Vagina (tissue), 2 donors: ENCODE measurements around the gene MAGED1.

Experiments
- POLR2AphosphoS5 ChIP-seq, 2 donors: sonication (generic); formaldehyde crosslinking; IDR thresholded peaks; one replicate each; pipeline ENCODE4 v1.9.0; 2017; ENCODE audit warnings: antibody characterized with exemption in 2 of 2, mild to moderate bottlenecking in 2 of 2, low read depth in 1 of 2; ENCODE audit not compliant: insufficient read depth in 1 of 2
- TF ChIP-seq, protein P1 (sequence below), 3 experiments: fragments of 450-650 bp in 2 of 3; fragments of 200-600 bp in 1 of 3; sonication (generic) in 1 of 3; IDR thresholded peaks; one replicate each; pipeline ENCODE4 v1.5.1; 2017 to 2019; ENCODE audit warnings: antibody characterized with exemption in 3 of 3, mild to moderate bottlenecking in 2 of 3, moderate library complexity in 2 of 3

DNA sequence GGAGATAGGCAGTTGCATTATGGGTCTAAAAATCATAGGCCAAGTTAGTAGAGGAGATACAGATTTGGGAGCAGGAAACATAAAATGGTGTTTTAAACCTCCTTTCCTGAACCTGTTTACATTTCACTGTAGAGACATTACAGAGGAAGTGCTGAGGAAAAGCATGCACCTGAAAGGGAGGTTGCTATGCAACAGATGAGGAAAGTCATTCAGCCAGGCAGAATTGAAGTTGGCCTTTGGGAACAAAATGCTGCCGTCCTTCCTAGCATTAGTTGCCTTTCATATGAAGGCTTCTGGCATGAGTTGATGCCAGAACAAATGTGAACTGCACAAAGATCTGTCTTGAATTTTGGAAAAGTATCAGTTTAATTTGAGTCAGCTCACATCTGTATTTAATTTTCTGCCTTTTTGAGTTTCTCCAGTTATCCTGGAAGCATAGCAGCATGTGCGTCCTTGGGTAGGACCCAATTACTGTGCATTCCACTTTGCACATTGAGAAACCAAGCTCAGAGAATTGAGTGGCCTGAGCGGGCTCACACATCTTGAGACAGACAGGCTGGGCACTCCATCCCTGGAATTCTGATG lies 38.2 kb downstream of the MAGED1 start:
- TF ChIP-seq, protein P1, sequence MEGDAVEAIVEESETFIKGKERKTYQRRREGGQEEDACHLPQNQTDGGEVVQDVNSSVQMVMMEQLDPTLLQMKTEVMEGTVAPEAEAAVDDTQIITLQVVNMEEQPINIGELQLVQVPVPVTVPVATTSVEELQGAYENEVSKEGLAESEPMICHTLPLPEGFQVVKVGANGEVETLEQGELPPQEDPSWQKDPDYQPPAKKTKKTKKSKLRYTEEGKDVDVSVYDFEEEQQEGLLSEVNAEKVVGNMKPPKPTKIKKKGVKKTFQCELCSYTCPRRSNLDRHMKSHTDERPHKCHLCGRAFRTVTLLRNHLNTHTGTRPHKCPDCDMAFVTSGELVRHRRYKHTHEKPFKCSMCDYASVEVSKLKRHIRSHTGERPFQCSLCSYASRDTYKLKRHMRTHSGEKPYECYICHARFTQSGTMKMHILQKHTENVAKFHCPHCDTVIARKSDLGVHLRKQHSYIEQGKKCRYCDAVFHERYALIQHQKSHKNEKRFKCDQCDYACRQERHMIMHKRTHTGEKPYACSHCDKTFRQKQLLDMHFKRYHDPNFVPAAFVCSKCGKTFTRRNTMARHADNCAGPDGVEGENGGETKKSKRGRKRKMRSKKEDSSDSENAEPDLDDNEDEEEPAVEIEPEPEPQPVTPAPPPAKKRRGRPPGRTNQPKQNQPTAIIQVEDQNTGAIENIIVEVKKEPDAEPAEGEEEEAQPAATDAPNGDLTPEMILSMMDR (IDR thresholded peaks at IDR 0.05), result no peak
- no peak for TF ChIP-seq POLR2AphosphoS5 (IDR thresholded peaks at IDR 0.05; ENCODE audit: insufficient read depth in 1 of 2, low read depth in 1 of 2)
